IMR-90 (cell line): ENCODE results near the gene CAMTA1. TPM values are rescaled to one million over a fixed set of nuclear protein-coding genes. Genes with fewer than 3 reads are reported as not detected.

Experiments
- ATAC-seq: fragments of 200-7000 bp; cut with Tn5 transposase; 2 replicates; pipeline ENCODE4 v1.9.1; 2020; ENCODE audit warnings: low read depth, mild to moderate bottlenecking, moderate library complexity
- BruUV-seq: library from RNA; stranded (reverse); fragments of 400-500 nt; replicated peaks from 2 replicates; lab custom pipeline; 2021; lab: Mats Ljungman, UMichigan
- CTCF ChIA-PET: fragments of 300-600 bp; formaldehyde crosslinking; extraction: SDS; loops from one replicate; lab custom pipeline; 2021; ENCODE audit warnings: antibody characterized with exemption; lab: Yijun Ruan, JAX
- POLR2A ChIA-PET: fragments of 300-600 bp; sonication (Branson Sonifier 250); formaldehyde crosslinking; loops from one replicate; lab custom pipeline; 2022; ENCODE audit warnings: antibody characterized with exemption; ENCODE audit not compliant: unreplicated experiment; lab: Charles Lee
- DNase-seq: peaks from one replicate; pipeline ENCODE4 v3.0.0; 2013
- H2AFZ ChIP-seq: replicated peaks from 2 replicates; pipeline ENCODE3; 2013; ENCODE audit warnings: low read length, mild to moderate bottlenecking; ENCODE audit not compliant: poor library complexity
- H2AK5ac ChIP-seq: 2 replicates; pipeline ENCODE4 v1.6.1; 2013; ENCODE audit warnings: low read depth, low read length, inconsistent platforms
- H2AK9ac ChIP-seq: replicated peaks from 2 replicates; pipeline ENCODE3; 2013; ENCODE audit warnings: mild to moderate bottlenecking, low read depth, low read length, moderate library complexity; ENCODE audit not compliant: poor library complexity
- H2BK120ac ChIP-seq: 2 replicates; pipeline ENCODE4 v1.6.1; 2013; ENCODE audit warnings: low read depth, low read length, inconsistent platforms
- H2BK15ac ChIP-seq: 3 replicates; pipeline ENCODE4 v1.6.1; 2013; ENCODE audit warnings: low read depth, low read length, inconsistent platforms
- H2BK20ac ChIP-seq: 2 replicates; pipeline ENCODE4 v1.6.1; 2013; ENCODE audit warnings: low read depth, mild to moderate bottlenecking, inconsistent platforms, low read length, moderate library complexity
- H2BK5ac ChIP-seq: 2 replicates; pipeline ENCODE4 v1.6.1; 2013; ENCODE audit warnings: mild to moderate bottlenecking, low read depth, low read length, inconsistent platforms; ENCODE audit not compliant: poor library complexity, severe bottlenecking
- H3K14ac ChIP-seq: replicated peaks from 2 replicates; pipeline ENCODE4 v1.6.1; 2013; ENCODE audit warnings: low read depth, low read length, inconsistent platforms
- H3K18ac ChIP-seq: 2 replicates; pipeline ENCODE4 v1.6.1; 2013; ENCODE audit warnings: low read depth, low read length, control low read depth
- H3K23ac ChIP-seq: 2 replicates; pipeline ENCODE4 v1.6.1; 2013; ENCODE audit warnings: low read depth, low read length, inconsistent platforms
- H3K27ac ChIP-seq: 2 replicates; pipeline ENCODE4 v1.5.1; 2013; ENCODE audit warnings: mild to moderate bottlenecking, control low read depth, low read length; ENCODE audit not compliant: insufficient read depth
- H3K27me3 ChIP-seq: 2 replicates; pipeline ENCODE4 v1.6.1; 2013; ENCODE audit warnings: low read length; ENCODE audit not compliant: control insufficient read depth, insufficient read depth
- H3K36me3 ChIP-seq: 2 replicates; pipeline ENCODE4 v1.6.1; 2013; ENCODE audit warnings: low read length, mixed read lengths; ENCODE audit not compliant: control insufficient read depth, insufficient read depth
- H3K4ac ChIP-seq: 2 replicates; pipeline ENCODE4 v1.6.1; 2013; ENCODE audit warnings: low read depth, low read length, inconsistent platforms
- H3K4me1 ChIP-seq: 2 replicates; pipeline ENCODE4 v1.6.1; 2013; ENCODE audit warnings: low read length, mixed read lengths; ENCODE audit not compliant: control insufficient read depth, insufficient read depth
- H3K4me2 ChIP-seq: 2 replicates; pipeline ENCODE4 v1.6.1; 2013; ENCODE audit warnings: low read depth, mild to moderate bottlenecking, control low read depth, low read length, moderate library complexity
- H3K4me3 ChIP-seq: 2 replicates; pipeline ENCODE4 v1.5.1; 2013; ENCODE audit warnings: low read depth, mild to moderate bottlenecking, control low read depth, low read length, moderate library complexity; ENCODE audit not compliant: insufficient read depth
- H3K56ac ChIP-seq: 2 replicates; pipeline ENCODE4 v1.6.1; 2013; ENCODE audit warnings: low read length, inconsistent platforms; ENCODE audit not compliant: insufficient read depth; ENCODE audit errors: extremely low read depth
- H3K79me1 ChIP-seq, 2 experiments: 2 replicates each; pipeline ENCODE4 v1.6.1; 2013; ENCODE audit warnings: low read length in 2 of 2, inconsistent platforms in 1 of 2, low read depth in 1 of 2
- H3K9ac ChIP-seq: 2 replicates; pipeline ENCODE4 v1.6.1; 2013; ENCODE audit warnings: low read depth, low read length, control low read depth
- H3K9me1 ChIP-seq: 2 replicates; pipeline ENCODE4 v1.6.1; 2013; ENCODE audit warnings: low read length, inconsistent platforms; ENCODE audit not compliant: insufficient read depth
- H3K9me3 ChIP-seq: 2 replicates; pipeline ENCODE4 v1.6.1; 2013; ENCODE audit warnings: low read length; ENCODE audit not compliant: control insufficient read depth, insufficient read depth
- H4K20me1 ChIP-seq: 2 replicates; pipeline ENCODE4 v1.6.1; 2013; ENCODE audit warnings: low read length, inconsistent platforms; ENCODE audit not compliant: insufficient read depth
- H4K5ac ChIP-seq: 2 replicates; pipeline ENCODE4 v1.6.1; 2013; ENCODE audit warnings: mild to moderate bottlenecking, low read depth, low read length, control low read depth
- H4K8ac ChIP-seq, 2 experiments: 2 replicates each; pipeline ENCODE4 v1.6.1; 2013; ENCODE audit warnings: low read depth in 2 of 2, low read length in 2 of 2, control low read depth in 1 of 2, inconsistent platforms in 1 of 2
- H4K91ac ChIP-seq: 2 replicates; pipeline ENCODE4 v1.6.1; 2013; ENCODE audit warnings: low read depth, low read length, inconsistent platforms; ENCODE audit not compliant: insufficient read depth
- CEBPB ChIP-seq: IDR thresholded peaks from 2 replicates; pipeline ENCODE4 v1.6.1; 2012; ENCODE audit warnings: low read depth, low read length, improper control_type of control experiment
- CHD1 ChIP-seq: IDR thresholded peaks from 2 replicates; pipeline ENCODE4 v1.6.1; 2012; ENCODE audit warnings: low read depth, low read length, improper control_type of control experiment
- FOS ChIP-seq: fragments of 150-350 bp; IDR thresholded peaks from 2 replicates; pipeline ENCODE4 v1.6.1; 2016; ENCODE audit warnings: low read depth, low read length
- MXI1 ChIP-seq: IDR thresholded peaks from 2 replicates; pipeline ENCODE4 v1.6.1; 2012; ENCODE audit warnings: low read depth, mild to moderate bottlenecking, low read length, moderate library complexity, borderline replicate concordance
- POLR2A ChIP-seq: IDR thresholded peaks from 2 replicates; pipeline ENCODE4 v1.6.1; 2012; ENCODE audit warnings: mild to moderate bottlenecking, low read depth, low read length
- RAD21 ChIP-seq: IDR thresholded peaks from 2 replicates; pipeline ENCODE4 v1.6.1; 2012; ENCODE audit warnings: low read length, improper control_type of control experiment
- RCOR1 ChIP-seq: IDR thresholded peaks from 2 replicates; pipeline ENCODE4 v1.6.1; 2012; ENCODE audit warnings: mild to moderate bottlenecking, low read length, improper control_type of control experiment; ENCODE audit not compliant: insufficient replicate concordance
- RFX5 ChIP-seq: IDR thresholded peaks from 2 replicates; pipeline ENCODE4 v1.8.0; 2012; ENCODE audit warnings: low read depth, mild to moderate bottlenecking, low read length, moderate library complexity
- WGBS, 2 experiments: methylation state at CpG; one replicate each; pipeline versions ENCODE4 v1.1.5 to v1.1.7; 2013; ENCODE audit warnings: missing lambda C conversion rate in 2 of 2; ENCODE audit not compliant: insufficient read length in 1 of 2; ENCODE audit errors: extremely low coverage in 2 of 2; 5-methylcytosine and 5-hydroxymethylcytosine counted together
- dilution Hi-C: fragments of 300-500 bp; cut with HindIII; formaldehyde crosslinking; loops from one replicate; pipeline ENCODE4 v1.14.3; 2018; ENCODE audit warnings: low sequenced_read_pairs; ENCODE audit not compliant: unreplicated experiment
- in situ Hi-C: fragments of 300-500 bp; cut with MboI; formaldehyde crosslinking; loops from 3 replicates; pipeline ENCODE4 v1.14.3; 2019; ENCODE audit warnings: low sequenced_read_pairs, inconsistent platforms, mixed read lengths
- intact Hi-C: fragments of 100-400 bp; cut with micrococcal nuclease; formaldehyde crosslinking; loops from 2 replicates; pipeline ENCODE4 v1.10.0; 2022
- polyA plus RNA-seq, 3 experiments: library from polyadenylated mRNA; depleted of rRNA; stranded (reverse); fragments of >200 nt; gene quantifications; 2 replicates each; pipeline ENCODE4 v1.2.3, GENCODE V29; 2012; ENCODE audit warnings: low replicate concordance in 1 of 3
- total RNA-seq: library from RNA; depleted of rRNA; stranded (reverse); fragments of >200 nt; gene quantifications from 2 replicates; pipeline ENCODE4 v1.2.3, GENCODE V29; 2012
- TF ChIP-seq, protein P1 (sequence below): conservative IDR thresholded peaks from 2 replicates; pipeline ENCODE4 v1.5.1; 2012; ENCODE audit warnings: mild to moderate bottlenecking, low read depth, low read length, improper control_type of control experiment

Gene CAMTA1
- total and polyA plus RNA-seq, 2 of the 4 experiments (the other 2 are of a cell fraction) = 35.5 to 74.3 TPM

DNA sequence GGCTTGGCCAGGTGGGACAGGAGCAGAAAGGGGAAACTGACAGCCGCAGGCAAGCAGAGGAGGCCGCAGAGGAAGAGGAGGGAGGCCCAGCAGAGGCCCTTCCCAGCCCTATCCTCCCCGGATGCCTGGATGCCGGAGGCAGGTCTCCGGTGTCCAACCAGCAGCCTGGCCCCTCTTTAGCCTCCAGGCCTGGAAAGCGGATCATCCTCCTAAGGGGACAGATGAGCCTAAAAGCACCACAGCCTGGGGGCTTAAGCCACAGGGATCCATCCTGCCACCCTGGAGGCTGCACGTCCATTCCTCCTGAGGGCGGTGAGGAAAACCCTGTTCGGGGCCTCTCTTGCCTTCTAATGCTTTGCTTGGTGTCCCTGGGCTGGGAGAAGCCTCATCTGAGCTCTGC is 651.8 kb downstream of the CAMTA1 start (continued):
- TF ChIP-seq RAD21 (no peak), RFX5 (no peak), RCOR1 (no peak), CHD1 (no peak)

DNA sequence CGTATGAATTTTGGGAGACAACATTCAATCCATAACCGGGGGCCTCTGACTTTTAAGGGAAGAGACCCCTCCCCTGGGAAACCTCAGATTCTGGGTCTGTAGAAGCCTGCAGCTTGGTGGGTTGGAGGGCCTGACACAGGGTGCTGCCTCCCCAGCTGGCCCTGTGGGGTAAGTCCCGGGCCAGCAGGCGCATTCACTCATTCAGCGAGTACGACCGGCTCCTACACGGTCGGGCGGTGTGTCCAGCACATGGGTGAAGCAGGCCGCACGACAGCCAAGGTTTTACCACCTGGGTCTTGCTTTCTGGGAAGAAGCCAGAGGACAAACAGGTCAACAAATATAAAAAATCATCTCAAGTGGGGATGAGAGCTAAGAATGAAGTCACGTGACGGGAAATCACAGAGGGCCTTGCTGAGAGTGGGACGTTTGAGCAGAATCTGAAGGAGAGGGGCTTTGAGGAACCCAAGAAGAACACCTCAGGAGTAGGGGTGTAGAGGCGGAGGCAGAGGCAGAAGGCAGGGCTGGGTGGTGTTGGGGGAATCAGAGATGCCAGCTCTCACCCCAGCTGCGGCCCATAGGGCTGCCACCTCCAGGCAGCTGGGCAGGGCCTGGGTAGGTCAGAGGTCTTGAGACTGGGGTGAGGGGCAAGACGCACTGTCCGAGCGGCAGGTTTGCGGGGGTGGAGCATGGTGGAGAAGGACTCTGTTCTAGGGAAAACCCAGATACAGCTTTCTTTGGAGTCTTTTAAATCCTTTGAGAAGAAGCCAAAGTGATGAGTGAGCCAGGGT is 652.5 kb downstream of the CAMTA1 start:
- H3K14ac ChIP-seq = no peak overlapping the region
- intact Hi-C loops = no loop called here
- TF ChIP-seq CEBPB (no peak), POLR2A (no peak), FOS (no peak), MXI1 (no peak), RAD21 (no peak)
- TF ChIP-seq, protein P1, sequence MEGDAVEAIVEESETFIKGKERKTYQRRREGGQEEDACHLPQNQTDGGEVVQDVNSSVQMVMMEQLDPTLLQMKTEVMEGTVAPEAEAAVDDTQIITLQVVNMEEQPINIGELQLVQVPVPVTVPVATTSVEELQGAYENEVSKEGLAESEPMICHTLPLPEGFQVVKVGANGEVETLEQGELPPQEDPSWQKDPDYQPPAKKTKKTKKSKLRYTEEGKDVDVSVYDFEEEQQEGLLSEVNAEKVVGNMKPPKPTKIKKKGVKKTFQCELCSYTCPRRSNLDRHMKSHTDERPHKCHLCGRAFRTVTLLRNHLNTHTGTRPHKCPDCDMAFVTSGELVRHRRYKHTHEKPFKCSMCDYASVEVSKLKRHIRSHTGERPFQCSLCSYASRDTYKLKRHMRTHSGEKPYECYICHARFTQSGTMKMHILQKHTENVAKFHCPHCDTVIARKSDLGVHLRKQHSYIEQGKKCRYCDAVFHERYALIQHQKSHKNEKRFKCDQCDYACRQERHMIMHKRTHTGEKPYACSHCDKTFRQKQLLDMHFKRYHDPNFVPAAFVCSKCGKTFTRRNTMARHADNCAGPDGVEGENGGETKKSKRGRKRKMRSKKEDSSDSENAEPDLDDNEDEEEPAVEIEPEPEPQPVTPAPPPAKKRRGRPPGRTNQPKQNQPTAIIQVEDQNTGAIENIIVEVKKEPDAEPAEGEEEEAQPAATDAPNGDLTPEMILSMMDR = no peak
- peak overlapping the region; percentile 41 for H2AFZ ChIP-seq
- no peaks in the 10 kb centered on the region for H3K36me3 ChIP-seq
- dilution Hi-C loops = no loop called here
- no peak overlapping the region for H3K23ac ChIP-seq
- H3K4ac ChIP-seq = no peak overlapping the region
- H3K4me1 ChIP-seq = no peaks in the 10 kb centered on the region
- H3K27me3 ChIP-seq = no peaks in the 10 kb centered on the region
- 89% methylated on average over 5 of the region's 21 CpGs; no CpG with 5 or more reads in 1 of the 2 experiments for WGBS, 2 experiments
- H3K4me2 ChIP-seq = no peak overlapping the region
- no peak overlapping the region for H3K18ac ChIP-seq
- H3K79me1 ChIP-seq = no peaks in the 10 kb centered on the region
- no peak for ATAC-seq
- no peak overlapping the region for H3K9ac ChIP-seq
- no peak overlapping the region for H4K91ac ChIP-seq
- H4K20me1 ChIP-seq = no peaks in the 10 kb centered on the region; the same call in 1 of the 2 replicates
- no peak overlapping the region for H3K4me3 ChIP-seq
- H4K5ac ChIP-seq = no peak overlapping the region
- H2BK120ac ChIP-seq = no peak overlapping the region
- H2BK15ac ChIP-seq = no peak overlapping the region
- H3K56ac ChIP-seq = no peak overlapping the region
- H4K8ac ChIP-seq = no peak overlapping the region
- in situ Hi-C loops = no loop called here
- H2AK9ac ChIP-seq = peak overlapping the region; percentile 69
- H2BK20ac ChIP-seq = no peak overlapping the region
- no peak for DNase-seq
- H2BK5ac ChIP-seq = no peak overlapping the region
- peaks cover 4% of the 10 kb centered on the region; the same call in 1 of the 2 replicates for H3K9me3 ChIP-seq
- no TSS peak for BruUV-seq
- H3K9me1 ChIP-seq = no peaks in the 10 kb centered on the region
- H3K27ac ChIP-seq = no peak overlapping the region
- no peak overlapping the region for H2AK5ac ChIP-seq
- CTCF ChIA-PET = interaction anchor here (0.9 kb wide), 1 partner anchor 368 kb away, joined by 3 read pairs; no protein-coding TSS in a partner anchor
- POLR2A ChIA-PET = no interaction called here
